ENCODE measurements around the gene SMU1. TPM values are rescaled to one million over a fixed set of nuclear protein-coding genes. Genes with fewer than 3 reads are reported as not detected.

SMU1 gene
- total RNA-seq, 1 experiment from 2014 or later = 14.5 TPM

- no peak for DNase-seq
- Histone ChIP-seq H3K9me3 (ENCODE audit: insufficient read depth, low read depth) (no peaks in the 10 kb centered on the region), H3K4me1 (replicated peaks; ENCODE audit: insufficient read depth) (peaks cover 44% of the 10 kb centered on the region), H3K27ac (peak overlapping the region; percentile 30), H3K36me3 (ENCODE audit: low read depth) (peaks cover 7% of the 10 kb centered on the region; the same call in 1 of the 2 replicates), H3K4me3 (peak overlapping the region; percentile 93), H2AFZ (peak overlapping the region; percentile 72; the same call in 1 of the 2 replicates), H3K4me2 (peak overlapping the region; percentile 82), H3K79me2 (ENCODE audit: low read depth) (peaks cover 88% of the 10 kb centered on the region), H3K9me2 (ENCODE audit: insufficient read depth) (no peaks in the 10 kb centered on the region), H3K27me3 (ENCODE audit: insufficient read depth, low read depth) (no peaks in the 10 kb centered on the region), H3F3A (ENCODE audit: insufficient read depth, low read depth) (peaks cover 9% of the 10 kb centered on the region; the same call in 1 of the 2 replicates), H4K20me1 (ENCODE audit: insufficient read depth) (peaks cover 36% of the 10 kb centered on the region)
- BruUV-seq (replicated peaks) = TSS peak; percentile 70
- intact Hi-C loops (cut with micrococcal nuclease; ENCODE audit: unreplicated experiment) = no loop called here
- ChIA-PET CTCF (no interaction called here), POLR2A (ENCODE audit: unreplicated experiment) (interaction anchor here (0.5 to 1.4 kb wide), 5 partner anchors 24 to 649 kb away, joined by 3 to 6 read pairs (median 3); no protein-coding TSS in a partner anchor)
- TF ChIP-seq CTCF (conservative IDR thresholded peaks at IDR 0.05) (no peak), EZH2 (IDR thresholded peaks at IDR 0.05; ENCODE audit: low read depth) (no peak)
These were observed 52.1 kb downstream of the SMU1 start for GRCh38 chr9:33024126-33024965.

GRCh38 chr9:33023661-33024060, 52.8 kb downstream of the SMU1 start:
- ChIA-PET CTCF (no interaction called here), POLR2A (ENCODE audit: unreplicated experiment) (interaction anchor here (0.5 kb wide), 1 partner anchor 23 kb away, joined by 6 read pairs; no protein-coding TSS in a partner anchor)
- intact Hi-C loops (cut with micrococcal nuclease; ENCODE audit: unreplicated experiment) = no loop called here
- Histone ChIP-seq H3F3A (ENCODE audit: insufficient read depth, low read depth) (peaks cover 3% of the 10 kb centered on the region; the same call in 1 of the 2 replicates), H3K4me2 (peak overlapping the region; percentile 82), H2AFZ (no peak overlapping the region), H3K9me2 (ENCODE audit: insufficient read depth) (no peaks in the 10 kb centered on the region), H3K36me3 (ENCODE audit: low read depth) (peaks cover 6% of the 10 kb centered on the region; the same call in 1 of the 2 replicates), H4K20me1 (ENCODE audit: insufficient read depth) (peaks cover 29% of the 10 kb centered on the region), H3K9me3 (ENCODE audit: insufficient read depth, low read depth) (no peaks in the 10 kb centered on the region), H3K4me1 (replicated peaks; ENCODE audit: insufficient read depth) (peaks cover 37% of the 10 kb centered on the region), H3K27ac (no peak overlapping the region), H3K4me3 (peak overlapping the region; percentile 93), H3K27me3 (ENCODE audit: insufficient read depth, low read depth) (no peaks in the 10 kb centered on the region), H3K79me2 (ENCODE audit: low read depth) (peaks cover 82% of the 10 kb centered on the region)
- no peak for DNase-seq
- TF ChIP-seq CTCF (conservative IDR thresholded peaks at IDR 0.05) (no peak), EZH2 (IDR thresholded peaks at IDR 0.05; ENCODE audit: low read depth) (no peak)
- no TSS peak for BruUV-seq (replicated peaks)

- 0 out of 2 replicates have a peak, but pooled peaks cover 4% of the 10 kb centered on the region for H3K36me3 ChIP-seq (ENCODE audit: low read depth)
- no peak for TF ChIP-seq CTCF (conservative IDR thresholded peaks at IDR 0.05)
- no peak for TF ChIP-seq EZH2 (IDR thresholded peaks at IDR 0.05; ENCODE audit: low read depth)
- peaks cover 21% of the 10 kb centered on the region for H4K20me1 ChIP-seq (ENCODE audit: insufficient read depth)
- peaks cover 72% of the 10 kb centered on the region for H3K79me2 ChIP-seq (ENCODE audit: low read depth)
- H3F3A ChIP-seq (ENCODE audit: insufficient read depth, low read depth) = peaks cover 3% of the 10 kb centered on the region; the same call in 1 of the 2 replicates
- H3K27me3 ChIP-seq (ENCODE audit: insufficient read depth, low read depth) = no peaks in the 10 kb centered on the region
- H2AFZ ChIP-seq = no peak overlapping the region
- intact Hi-C loops (cut with micrococcal nuclease; ENCODE audit: unreplicated experiment) = no loop called here
- ChIA-PET CTCF (no interaction called here), POLR2A (ENCODE audit: unreplicated experiment) (no interaction called here)
- BruUV-seq (replicated peaks) = no TSS peak
- H3K4me2 ChIP-seq = no peak overlapping the region; the same call in 1 of the 2 replicates
- no peaks in the 10 kb centered on the region for H3K9me3 ChIP-seq (ENCODE audit: insufficient read depth, low read depth)
- no peak overlapping the region for H3K27ac ChIP-seq
- H3K9me2 ChIP-seq (ENCODE audit: insufficient read depth) = no peaks in the 10 kb centered on the region
- peaks cover 28% of the 10 kb centered on the region for H3K4me1 ChIP-seq (replicated peaks; ENCODE audit: insufficient read depth)
- no peak for DNase-seq
- H3K4me3 ChIP-seq = no peak overlapping the region
These were observed 53.7 kb downstream of the SMU1 start for GRCh38 chr9:33022755-33023154.

Data from PC-9 (cell line).